Stimulated activated CD8-positive, alpha-beta memory T cell treated with anti-CD3 and anti-CD28 coated beads, Interleukin-7, amount 100 ng/mL, for 4 hours (primary cell): ENCODE results near the gene AGTPBP1.

ENCODE experiments used
- DNase-seq, 2 donors: peaks; one replicate each; pipeline ENCODE4 v3.0.0-alpha.2; 2020; ENCODE audit warnings: low read depth in 2 of 2

AGTPBP1 gene

DNA sequence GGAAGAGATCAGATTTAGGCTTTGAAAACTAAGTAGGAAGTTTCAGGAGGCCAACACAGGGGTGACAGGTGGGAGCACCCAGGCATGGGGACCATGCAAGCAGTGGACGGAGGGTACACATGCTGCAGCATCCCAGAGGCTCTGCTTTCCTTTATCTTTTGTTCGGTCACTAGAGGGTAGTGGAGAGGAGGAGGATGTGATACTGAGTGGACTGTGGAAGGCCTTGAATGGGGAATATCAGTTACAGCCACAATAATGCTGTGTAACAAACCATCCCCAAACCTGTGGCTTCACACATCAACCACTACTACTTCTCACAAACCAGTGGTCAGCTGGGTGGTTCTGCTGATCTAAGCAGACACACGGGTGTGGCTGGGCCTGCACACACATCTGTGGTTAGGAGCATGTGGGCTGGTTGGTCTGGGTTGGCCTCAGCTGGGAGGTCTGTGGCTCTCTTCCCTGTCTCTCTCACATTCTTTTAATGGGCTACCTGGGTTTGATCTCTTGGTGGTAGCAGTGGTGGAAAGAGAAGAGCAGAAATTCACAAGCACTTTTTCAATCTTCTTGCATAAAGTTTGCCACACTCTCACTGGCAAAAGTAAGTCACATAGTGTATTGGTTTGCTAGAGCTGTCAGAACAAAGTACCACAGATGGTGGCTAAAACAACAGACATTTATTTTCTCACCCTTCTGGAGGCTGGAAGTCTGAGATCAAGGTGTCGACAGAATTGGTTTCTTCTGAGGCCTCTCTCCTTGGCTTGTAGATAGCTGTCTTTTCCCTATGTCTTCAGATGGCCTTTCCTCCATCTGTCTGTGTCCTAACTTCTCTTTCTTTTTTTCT is 238.7 kb downstream of the AGTPBP1 start:
- no peak for DNase-seq

GRCh38 chr9:85501882-85502281 is 239.9 kb downstream of the AGTPBP1 start:
- DNase-seq, result no peak

GRCh38 chr9:85501456-85501855 is 240.3 kb downstream of the AGTPBP1 start:
- no peak for DNase-seq
